ENCODE data around the gene GPC5. TPM values are rescaled to one million over a fixed set of nuclear protein-coding genes. Genes with fewer than 3 reads are reported as not detected.
"Not testable (repeated sequence)": the region's sequence is repeated elsewhere in the genome, so short reads cannot be mapped to it uniquely, and the experiment has no call there.

GPC5 gene
- total and polyA plus RNA-seq, 2 of the 13 experiments (the other 11 are each of a cell fraction or from before 2014, with no cell fraction given) = 0.02 to 0.07 TPM

DNA sequence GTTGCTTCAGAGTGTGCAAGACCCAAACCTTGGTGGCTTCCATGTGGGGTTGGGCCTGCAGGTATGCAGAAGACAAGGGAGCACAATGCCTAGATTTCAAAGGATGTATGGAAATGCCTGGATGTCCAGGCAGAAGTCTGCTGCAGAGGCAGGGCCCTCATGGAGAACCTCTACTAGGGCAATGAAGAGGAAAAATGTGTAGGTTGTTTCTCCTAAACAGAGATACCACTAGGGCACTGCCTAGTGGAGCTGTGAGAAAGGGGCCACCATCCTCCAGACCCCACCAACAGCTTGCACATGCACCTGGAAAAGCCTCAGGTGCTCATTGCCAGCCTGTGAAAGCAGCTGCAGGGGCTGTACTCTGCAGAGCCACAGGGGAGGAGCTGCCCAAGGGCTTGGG, 1295.6 kb downstream of the GPC5 start (continued):
- TF ChIP-seq ZNF530 (CRISPR knock-in tag; IDR thresholded peaks at IDR 0.05; ENCODE audit: low read depth) (no peak), ZNF562 (CRISPR knock-in tag; IDR thresholded peaks at IDR 0.05; ENCODE audit: borderline replicate concordance) (no peak), NCOA2 (CRISPR knock-in tag; IDR thresholded peaks at IDR 0.05) (no peak), SOX13 (IDR thresholded peaks at IDR 0.05) (no peak), SOX13 (CRISPR knock-in tag; conservative IDR thresholded peaks at IDR 0.05 in 1 of 2, IDR thresholded peaks at IDR 0.05 in 1 of 2) (no peak), ZNF747 (CRISPR knock-in tag; IDR thresholded peaks at IDR 0.05; ENCODE audit: borderline replicate concordance) (no peak), HNRNPH1 (optimal IDR thresholded peaks at IDR 0.05; ENCODE audit: low read depth, low read length) (no peak), IRF2 (CRISPR knock-in tag; IDR thresholded peaks at IDR 0.05) (no peak)
- TF ChIP-seq, protein P1, sequence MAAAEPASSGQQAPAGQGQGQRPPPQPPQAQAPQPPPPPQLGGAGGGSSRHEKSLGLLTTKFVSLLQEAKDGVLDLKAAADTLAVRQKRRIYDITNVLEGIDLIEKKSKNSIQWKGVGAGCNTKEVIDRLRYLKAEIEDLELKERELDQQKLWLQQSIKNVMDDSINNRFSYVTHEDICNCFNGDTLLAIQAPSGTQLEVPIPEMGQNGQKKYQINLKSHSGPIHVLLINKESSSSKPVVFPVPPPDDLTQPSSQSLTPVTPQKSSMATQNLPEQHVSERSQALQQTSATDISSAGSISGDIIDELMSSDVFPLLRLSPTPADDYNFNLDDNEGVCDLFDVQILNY (CRISPR knock-in tag; conservative IDR thresholded peaks at IDR 0.05) = no peak
- TF ChIP-seq, protein P2, sequence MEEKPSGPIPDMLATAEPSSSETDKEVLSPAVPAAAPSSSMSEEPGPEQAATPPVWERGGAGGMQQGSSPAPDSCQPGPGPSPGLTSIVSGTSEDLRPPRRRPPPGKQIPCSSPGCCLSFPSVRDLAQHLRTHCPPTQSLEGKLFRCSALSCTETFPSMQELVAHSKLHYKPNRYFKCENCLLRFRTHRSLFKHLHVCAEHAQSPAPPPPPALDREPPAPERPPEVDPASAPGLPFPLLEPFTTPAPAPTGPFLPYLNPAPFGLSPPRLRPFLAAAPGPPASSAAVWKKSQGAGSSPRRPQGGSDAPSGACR (CRISPR knock-in tag; IDR thresholded peaks at IDR 0.05) = no peak

DNA sequence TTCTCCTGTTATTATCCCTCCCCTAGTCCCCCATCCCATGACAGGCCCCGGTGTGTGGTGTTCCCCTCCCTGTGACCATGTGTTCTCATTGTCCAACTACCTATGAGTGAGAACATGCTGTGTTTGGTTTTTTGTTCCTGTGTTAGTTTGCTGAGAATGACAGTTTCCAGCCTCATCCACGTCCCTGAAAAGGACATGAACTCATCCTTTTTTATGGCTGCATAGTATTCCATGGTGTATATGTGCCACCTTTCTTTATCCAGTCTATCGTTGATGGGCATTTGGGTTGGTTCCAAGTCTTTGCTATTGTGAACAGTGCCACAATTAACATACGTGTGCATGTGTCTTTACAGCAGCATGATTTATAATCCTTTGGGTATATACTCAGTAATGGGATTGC, 1297.4 kb downstream of the GPC5 start:
- in situ Hi-C loops (cut with HindIII; ENCODE audit: extremely low pct_ligation_motif_present, low pct_unique_long_range_greater_than_20kb); BruUV-seq (replicated peaks); CTCF ChIA-PET (ENCODE audit: low intra/inter-chr PET ratio, low total read pairs); DNase-seq (ENCODE audit: low spot score); FAIRE-seq; H3K27ac ChIP-seq (ENCODE audit: extremely low read length, insufficient read depth, low read length); intact Hi-C loops (cut with micrococcal nuclease; ENCODE audit: unreplicated experiment); H3K9me3 ChIP-seq (ENCODE audit: low read length); H3K27me3 ChIP-seq (ENCODE audit: control insufficient read depth in 1 of 2, insufficient read depth in 2 of 2, low read length in 2 of 2); H3K9ac ChIP-seq (ENCODE audit: insufficient read depth, low read depth, low read length); H3K4me1 ChIP-seq (ENCODE audit: insufficient read depth, low read length); POLR2A ChIA-PET; H2AFZ ChIP-seq (ENCODE audit: low read length); H3K79me2 ChIP-seq (ENCODE audit: insufficient read depth, low read length); H4K20me1 ChIP-seq (ENCODE audit: insufficient read depth, low read length); ATAC-seq; H3K4me3 ChIP-seq (replicated peaks in 1 of 3; ENCODE audit: insufficient read depth in 1 of 3, low read depth in 2 of 3, low read length in 3 of 3); H3K4me2 ChIP-seq (ENCODE audit: low read depth, low read length); H3K36me3 ChIP-seq (replicated peaks in 1 of 2; ENCODE audit: control insufficient read depth in 1 of 2, insufficient read depth in 2 of 2, low read length in 2 of 2): not testable (repeated sequence)
- 0% methylated on average over 4 of the region's 4 CpGs for WGBS (ENCODE audit: low lambda C conversion rate)

Data from HepG2 (cell line).